CD14-positive monocyte (primary cell): ENCODE results near the gene BCAS4. TPM values are rescaled to one million over a fixed set of nuclear protein-coding genes. Genes with fewer than 3 reads are reported as not detected.

Experiments
- DNase-seq, 3 donors: peaks; one replicate each; pipeline ENCODE4 v3.0.0-alpha.2; 2011 to 2022
- H2AFZ ChIP-seq: 2 replicates; pipeline ENCODE4 v1.6.0; 2012; ENCODE audit warnings: mild to moderate bottlenecking, low read depth, low read length, inconsistent platforms; ENCODE audit not compliant: insufficient read depth, poor library complexity, severe bottlenecking
- H3K27ac ChIP-seq, 2 donors: 1 replicate in 1 of 2; 2 replicates in 1 of 2; pipeline ENCODE4 v1.5.1; 2012 to 2013; ENCODE audit warnings: low read length in 2 of 2, control low read depth in 1 of 2, inconsistent platforms in 1 of 2, low read depth in 1 of 2, mild to moderate bottlenecking in 1 of 2
- H3K27me3 ChIP-seq, 2 donors: one replicate each; pipeline versions ENCODE4 v1.6.0 to v1.6.1; 2011 to 2013; ENCODE audit warnings: low read length in 2 of 2; ENCODE audit not compliant: control insufficient read depth in 2 of 2, insufficient read depth in 2 of 2
- H3K36me3 ChIP-seq, 2 donors: replicated peaks in 1 of 2; 1 replicate in 1 of 2; 2 replicates in 1 of 2; pipeline versions ENCODE4 v1.5.1 to v1.6.1; 2012 to 2013; ENCODE audit warnings: low read length in 2 of 2, control low read depth in 1 of 2, inconsistent platforms in 1 of 2, mild to moderate bottlenecking in 1 of 2; ENCODE audit not compliant: insufficient read depth in 2 of 2, control insufficient read depth in 1 of 2
- H3K4me1 ChIP-seq, 2 donors: 1 replicate in 1 of 2; 2 replicates in 1 of 2; pipeline versions ENCODE4 v1.5.1 to v1.6.1; 2012 to 2013; ENCODE audit warnings: low read length in 2 of 2, control low read depth in 1 of 2, inconsistent platforms in 1 of 2, mild to moderate bottlenecking in 1 of 2, moderate library complexity in 1 of 2; ENCODE audit not compliant: insufficient read depth in 2 of 2, control insufficient read depth in 1 of 2
- H3K4me2 ChIP-seq: replicated peaks from 2 replicates; pipeline ENCODE3; 2012; ENCODE audit warnings: low read length, moderate library complexity, mild to moderate bottlenecking; ENCODE audit not compliant: poor library complexity, severe bottlenecking; ENCODE audit errors: extremely low read depth
- H3K4me3 ChIP-seq, 3 experiments: fragments of 200-600 bp in 1 of 3; sonication (generic) in 1 of 3; replicated peaks in 1 of 3; 1 replicate in 2 of 3; 2 replicates in 1 of 3; pipeline ENCODE4 v1.5.1; 2011 to 2013; ENCODE audit warnings: low read length in 3 of 3, mild to moderate bottlenecking in 3 of 3, control low read depth in 2 of 3, low read depth in 2 of 3, inconsistent platforms in 1 of 3, moderate library complexity in 1 of 3
- H3K79me2 ChIP-seq: 2 replicates; pipeline ENCODE4 v1.6.0; 2012; ENCODE audit warnings: mild to moderate bottlenecking, control low read depth, inconsistent platforms, low read length, moderate library complexity; ENCODE audit not compliant: insufficient read depth
- H3K9ac ChIP-seq: 2 replicates; pipeline ENCODE4 v1.6.0; 2017; ENCODE audit warnings: low read length, mild to moderate bottlenecking; ENCODE audit not compliant: insufficient read depth, poor library complexity, severe bottlenecking
- H3K9me3 ChIP-seq, 2 donors: replicated peaks in 1 of 2; 1 replicate in 1 of 2; 2 replicates in 1 of 2; pipeline versions ENCODE4 v1.5.1 to v1.6.1; 2012 to 2013; ENCODE audit warnings: low read length in 2 of 2, control low read depth in 1 of 2; ENCODE audit not compliant: control insufficient read depth in 1 of 2, insufficient read depth in 1 of 2
- H4K20me1 ChIP-seq: 2 replicates; pipeline ENCODE4 v1.6.0; 2012; ENCODE audit warnings: mild to moderate bottlenecking, low read length, control low read depth, moderate library complexity; ENCODE audit not compliant: insufficient read depth
- H3K27ac Mint-ChIP-seq, 7 donors: one replicate each; pipeline ENCODE4 v1.8.0; 2020; ENCODE audit warnings: mild to moderate bottlenecking in 7 of 7, mixed read lengths in 7 of 7, moderate library complexity in 6 of 7, inconsistent platforms in 2 of 7
- H3K27me3 Mint-ChIP-seq, 3 donors: one replicate each; pipeline ENCODE4 v1.8.0; 2021 to 2022; ENCODE audit warnings: low read depth in 3 of 3, mild to moderate bottlenecking in 3 of 3, mixed read lengths in 3 of 3, moderate library complexity in 3 of 3, inconsistent platforms in 1 of 3
- H3K36me3 Mint-ChIP-seq, 2 donors: one replicate each; pipeline ENCODE4 v1.8.0; 2020; ENCODE audit warnings: mixed read lengths in 2 of 2, inconsistent platforms in 1 of 2, mild to moderate bottlenecking in 1 of 2
- H3K4me1 Mint-ChIP-seq: one replicate; pipeline ENCODE4 v1.8.0; 2020; ENCODE audit warnings: mild to moderate bottlenecking, mixed read lengths
- H3K4me3 Mint-ChIP-seq, 2 donors: one replicate each; pipeline ENCODE4 v1.8.0; 2020; ENCODE audit warnings: mild to moderate bottlenecking in 2 of 2, mixed read lengths in 2 of 2, moderate library complexity in 1 of 2
- H3K9me3 Mint-ChIP-seq, 7 donors: one replicate each; pipeline ENCODE4 v1.8.0; 2020 to 2022; ENCODE audit warnings: mixed read lengths in 7 of 7, mild to moderate bottlenecking in 6 of 7, moderate library complexity in 6 of 7, inconsistent platforms in 2 of 7
- WGBS: methylation state at CpG from one replicate; pipeline ENCODE4 v1.1.5; 2013; ENCODE audit warnings: missing lambda C conversion rate; ENCODE audit not compliant: insufficient coverage; 5-methylcytosine and 5-hydroxymethylcytosine counted together
- intact Hi-C, 2 donors: fragments of 100-400 bp; cut with micrococcal nuclease; formaldehyde crosslinking; loops; one replicate each; pipeline versions ENCODE4 v1.15.0 to v1.15.1; 2023
- polyA plus RNA-seq, 3 donors: library from polyadenylated mRNA; depleted of rRNA in 1 of 3; unstranded in 2 of 3; stranded (reverse) in 1 of 3; fragments of 300-500 nt in 2 of 3; fragments of >200 nt in 1 of 3; fragmentation: Illumina TruSeq in 2 of 3; gene quantifications; 1 replicate in 2 of 3; 2 replicates in 1 of 3; pipeline ENCODE4 v1.2.3, GENCODE V29; 2012 to 2021
- TF ChIP-seq, protein P1 (sequence below): fragments of 200-600 bp; IDR thresholded peaks from one replicate; pipeline ENCODE4 v1.8.0; 2022; ENCODE audit warnings: antibody characterized with exemption, mild to moderate bottlenecking

Gene BCAS4
- polyA plus RNA-seq, 3 donors, result 0.16 to 1.0 (median 0.69) TPM

DNA sequence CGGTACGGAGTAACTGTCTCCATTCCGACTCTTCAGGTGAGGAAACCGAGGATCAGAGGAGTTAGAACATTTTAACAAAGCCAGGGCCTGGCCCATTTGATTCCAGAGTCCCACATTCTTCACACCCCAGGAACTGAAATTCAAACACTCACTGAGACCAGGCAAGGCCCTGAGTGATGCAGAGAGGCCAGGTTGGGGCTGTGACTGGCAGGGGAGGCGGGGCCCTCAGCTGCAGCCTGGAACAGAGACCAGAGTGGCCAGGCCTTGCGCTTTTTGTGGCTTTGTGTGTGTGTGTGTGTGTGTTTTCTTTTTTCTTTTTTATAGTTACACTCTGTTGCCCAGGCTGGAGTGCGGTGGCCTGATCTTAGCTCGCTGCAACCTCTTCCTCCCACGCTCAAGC, 57.2 kb downstream of the BCAS4 start:
- Mint-ChIP-seq H3K4me3 (peak overlapping the region in 1 of 2 donors; percentile 18), H3K4me1 (peaks cover 23% of the 10 kb centered on the region), H3K27me3 (peaks cover 0 to 4% (median 3%) of the 10 kb centered on the region in 3 donors), H3K27ac (no peak overlapping the region), H3K9me3 (no peaks in the 10 kb centered on the region), H3K36me3 (no peaks in the 10 kb centered on the region)
- Histone ChIP-seq H3K27ac (no peak overlapping the region), H4K20me1 (no peaks in the 10 kb centered on the region), H2AFZ (no peak overlapping the region), H3K79me2 (no peaks in the 10 kb centered on the region), H3K36me3 (no peaks in the 10 kb centered on the region), H3K9me3 (no peaks in the 10 kb centered on the region), H3K9ac (no peak overlapping the region), H3K4me3 (no peak overlapping the region), H3K4me1 (peaks cover 13 to 16% of the 10 kb centered on the region in 2 donors), H3K4me2 (no peak overlapping the region), H3K27me3 (no peaks in the 10 kb centered on the region)
- no CpG with 5 or more reads among the region's 9 CpGs for WGBS
- intact Hi-C loops, result no loop called here
- TF ChIP-seq, protein P1, sequence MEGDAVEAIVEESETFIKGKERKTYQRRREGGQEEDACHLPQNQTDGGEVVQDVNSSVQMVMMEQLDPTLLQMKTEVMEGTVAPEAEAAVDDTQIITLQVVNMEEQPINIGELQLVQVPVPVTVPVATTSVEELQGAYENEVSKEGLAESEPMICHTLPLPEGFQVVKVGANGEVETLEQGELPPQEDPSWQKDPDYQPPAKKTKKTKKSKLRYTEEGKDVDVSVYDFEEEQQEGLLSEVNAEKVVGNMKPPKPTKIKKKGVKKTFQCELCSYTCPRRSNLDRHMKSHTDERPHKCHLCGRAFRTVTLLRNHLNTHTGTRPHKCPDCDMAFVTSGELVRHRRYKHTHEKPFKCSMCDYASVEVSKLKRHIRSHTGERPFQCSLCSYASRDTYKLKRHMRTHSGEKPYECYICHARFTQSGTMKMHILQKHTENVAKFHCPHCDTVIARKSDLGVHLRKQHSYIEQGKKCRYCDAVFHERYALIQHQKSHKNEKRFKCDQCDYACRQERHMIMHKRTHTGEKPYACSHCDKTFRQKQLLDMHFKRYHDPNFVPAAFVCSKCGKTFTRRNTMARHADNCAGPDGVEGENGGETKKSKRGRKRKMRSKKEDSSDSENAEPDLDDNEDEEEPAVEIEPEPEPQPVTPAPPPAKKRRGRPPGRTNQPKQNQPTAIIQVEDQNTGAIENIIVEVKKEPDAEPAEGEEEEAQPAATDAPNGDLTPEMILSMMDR, result no peak
- DNase-seq, result no peak

DNA sequence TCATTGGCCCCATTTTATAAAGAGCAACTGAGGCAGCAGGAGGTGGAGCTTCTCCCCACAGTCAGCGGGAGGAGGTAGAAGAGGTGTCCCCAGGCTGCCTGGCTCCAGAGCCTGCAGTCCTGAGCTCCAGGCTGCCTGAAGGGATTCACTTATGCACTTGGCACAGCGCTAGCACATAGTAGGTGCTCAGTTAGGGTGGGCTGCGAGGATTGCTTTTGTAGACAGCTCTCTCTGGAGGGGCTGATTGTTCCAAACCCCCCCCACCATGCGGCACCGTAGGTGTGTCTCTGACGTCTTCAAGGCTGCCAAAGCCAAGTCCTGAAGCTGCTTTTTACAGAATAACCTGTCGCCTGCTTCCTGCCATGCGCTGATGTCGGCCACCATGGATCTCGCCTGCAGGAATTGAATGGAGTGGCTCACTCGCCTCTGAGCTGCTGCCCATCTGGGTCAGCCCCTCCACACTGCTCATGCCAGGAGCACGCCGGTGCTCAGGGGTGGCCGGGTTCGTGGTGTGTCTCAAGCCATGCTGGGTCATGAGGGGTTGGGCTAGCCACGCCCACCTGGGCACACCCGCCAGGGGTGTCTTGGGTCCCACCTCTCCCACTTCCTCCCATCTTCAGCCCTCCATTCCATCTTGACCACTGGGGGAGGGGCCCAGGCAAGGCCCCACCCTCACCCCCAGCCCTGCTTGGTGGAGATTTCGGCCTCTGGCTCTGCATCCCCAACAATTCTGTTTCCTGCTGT, 59.8 kb downstream of the BCAS4 start:
- intact Hi-C loops, result no loop called here
- no peaks in the 10 kb centered on the region for H3K27me3 Mint-ChIP-seq
- no peak overlapping the region for H3K4me3 ChIP-seq
- no peaks in the 10 kb centered on the region for H4K20me1 ChIP-seq
- H3K36me3 ChIP-seq, result no peaks in the 10 kb centered on the region
- no peaks in the 10 kb centered on the region for H3K36me3 Mint-ChIP-seq
- H3K9me3 Mint-ChIP-seq, result no peaks in the 10 kb centered on the region
- no peak overlapping the region for H3K27ac Mint-ChIP-seq
- peaks cover 0 to 4% of the 10 kb centered on the region in 2 donors for H3K4me1 ChIP-seq
- 92% methylated on average over 14 of the region's 18 CpGs for WGBS
- TF ChIP-seq, protein P1, result no peak
- no peak overlapping the region for H2AFZ ChIP-seq
- no peak for DNase-seq
- H3K4me3 Mint-ChIP-seq, result no peak overlapping the region
- H3K27me3 ChIP-seq, result no peaks in the 10 kb centered on the region
- no peaks in the 10 kb centered on the region for H3K9me3 ChIP-seq
- H3K4me2 ChIP-seq, result no peak overlapping the region
- H3K4me1 Mint-ChIP-seq, result peaks cover 7% of the 10 kb centered on the region
- H3K27ac ChIP-seq, result no peak overlapping the region
- no peak overlapping the region for H3K9ac ChIP-seq
- H3K79me2 ChIP-seq, result no peaks in the 10 kb centered on the region
